ENCODE measurements around the gene DNAJC5G.
"Not testable (repeated sequence)": the region's sequence is repeated elsewhere in the genome, so short reads cannot be mapped to it uniquely, and the experiment has no call there.

DNAJC5G gene

GRCh38 chr2:27255187-27255586 lies 20.0 kb upstream of the DNAJC5G start:
- DNase-seq (ENCODE audit: low spot score) = no peak

- no peak for DNase-seq (ENCODE audit: low spot score)
Measured at GRCh38 chr2:27255660-27256059, 19.6 kb upstream of the DNAJC5G start.

- DNase-seq (ENCODE audit: low spot score) = no peak
Measured at GRCh38 chr2:27256855-27257454, 18.3 kb upstream of the DNAJC5G start.

DNA sequence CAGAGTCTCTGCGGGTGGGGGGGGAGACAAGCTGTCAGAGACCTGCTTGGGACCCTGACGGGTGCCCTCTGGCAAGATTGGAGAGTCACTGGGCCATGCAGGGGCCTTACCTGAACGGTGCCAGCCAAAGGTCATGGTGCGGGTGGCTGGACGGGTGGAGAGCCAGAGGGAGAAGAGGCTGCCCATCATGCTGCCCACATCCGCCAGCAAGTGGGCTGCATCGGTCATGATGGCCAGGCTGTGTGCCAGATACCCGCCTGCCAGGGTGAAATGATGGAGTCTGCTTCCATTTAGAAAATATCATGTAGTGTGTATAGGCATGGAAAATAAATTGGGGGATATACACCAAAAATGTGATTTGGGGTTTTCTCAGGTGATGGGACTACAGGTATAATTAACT lies 17.2 kb upstream of the DNAJC5G start:
- DNase-seq (ENCODE audit: low spot score) = no peak

DNA sequence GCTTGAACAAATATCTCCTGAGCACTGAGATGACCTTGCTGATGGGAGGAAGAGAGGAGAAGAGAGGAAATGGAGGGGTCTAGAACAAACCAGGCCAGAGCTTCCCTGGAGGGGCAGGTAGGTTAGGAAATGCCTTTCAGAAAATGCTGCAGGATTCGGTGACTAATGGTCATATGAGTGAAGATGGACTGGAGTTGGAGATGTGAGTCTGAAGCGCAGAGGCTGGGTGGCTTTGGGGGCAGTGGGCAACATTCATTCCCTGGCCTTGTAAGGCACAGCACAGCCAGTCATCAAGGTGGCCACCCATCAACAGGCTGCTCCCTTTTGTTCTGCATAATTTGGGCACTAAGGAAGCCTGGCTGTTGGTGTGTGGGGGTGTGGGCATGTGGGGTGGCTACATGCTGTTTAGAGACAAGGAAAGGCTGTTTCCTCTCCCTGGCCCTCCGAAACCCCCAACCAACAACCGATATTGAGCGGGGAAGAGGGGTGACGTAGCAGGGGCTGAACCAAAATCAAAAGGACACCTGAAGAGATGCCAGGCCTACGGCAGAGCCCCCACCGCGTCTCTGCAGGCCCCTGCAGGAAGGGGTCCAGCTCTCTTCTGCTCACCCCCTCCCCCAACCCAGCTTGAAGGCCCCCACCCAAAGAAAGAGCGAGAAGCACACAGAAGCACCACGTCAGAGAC lies 13.8 kb upstream of the DNAJC5G start:
- no peak for DNase-seq (ENCODE audit: low spot score)

GRCh38 chr2:27261926-27262298 lies 13.3 kb upstream of the DNAJC5G start:
- DNase-seq (ENCODE audit: low spot score) = no peak

- no peak for DNase-seq (ENCODE audit: low spot score)
Measured at GRCh38 chr2:27262379-27263286, 12.6 kb upstream of the DNAJC5G start, which contains the start of gene SLC30A3. TSS of gene SLC30A3 (minus strand) at chr2:27263047. CDS start at chr2:27262906, 141 bp downstream.

DNA sequence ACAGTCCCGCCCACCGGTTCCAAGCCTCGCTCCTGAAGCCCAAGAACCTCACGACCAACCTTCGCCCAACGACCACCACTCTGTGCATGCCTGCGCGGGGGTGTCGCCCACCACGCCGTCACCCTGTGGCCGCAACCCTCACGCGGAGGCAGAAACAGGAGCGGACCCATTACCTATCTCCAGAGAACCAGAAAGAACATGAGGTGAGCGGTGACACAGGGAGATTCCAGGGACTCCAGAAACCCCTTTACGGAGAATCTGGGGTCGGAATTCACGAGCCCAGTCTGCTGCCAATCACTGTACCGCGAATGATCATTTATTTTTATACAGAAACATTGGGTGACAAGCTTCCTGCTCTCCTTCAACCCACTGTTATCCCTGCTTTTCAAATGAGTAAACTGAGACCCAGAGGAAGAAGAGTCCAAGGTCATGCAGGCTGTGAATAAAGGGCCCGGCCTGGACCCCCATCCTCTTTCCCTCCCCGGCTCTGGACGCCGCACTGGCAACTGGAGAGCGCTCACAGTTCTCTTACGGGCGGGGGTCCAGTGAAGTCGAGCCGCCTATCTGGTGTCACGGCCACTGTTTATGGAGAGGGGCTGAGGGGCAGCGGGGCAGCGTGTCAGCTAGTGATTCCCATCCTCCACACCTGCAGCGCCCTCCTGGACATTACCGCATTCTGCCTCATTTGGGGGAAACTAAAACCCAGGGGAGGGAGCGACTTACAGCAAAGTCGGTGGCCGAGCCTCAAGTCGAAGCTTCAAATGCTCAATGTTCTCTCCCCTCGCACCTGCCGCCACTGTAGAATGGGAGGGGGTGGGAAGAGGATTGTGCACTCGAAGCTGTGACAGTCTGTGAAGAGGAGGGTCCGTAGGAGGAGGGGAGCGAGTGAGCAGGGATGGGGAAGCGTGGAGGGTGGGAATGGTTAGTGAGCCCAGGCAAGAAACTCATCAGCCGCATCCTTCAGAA lies 11.7 kb upstream of the DNAJC5G start:
- no peak for DNase-seq (ENCODE audit: low spot score)

DNA sequence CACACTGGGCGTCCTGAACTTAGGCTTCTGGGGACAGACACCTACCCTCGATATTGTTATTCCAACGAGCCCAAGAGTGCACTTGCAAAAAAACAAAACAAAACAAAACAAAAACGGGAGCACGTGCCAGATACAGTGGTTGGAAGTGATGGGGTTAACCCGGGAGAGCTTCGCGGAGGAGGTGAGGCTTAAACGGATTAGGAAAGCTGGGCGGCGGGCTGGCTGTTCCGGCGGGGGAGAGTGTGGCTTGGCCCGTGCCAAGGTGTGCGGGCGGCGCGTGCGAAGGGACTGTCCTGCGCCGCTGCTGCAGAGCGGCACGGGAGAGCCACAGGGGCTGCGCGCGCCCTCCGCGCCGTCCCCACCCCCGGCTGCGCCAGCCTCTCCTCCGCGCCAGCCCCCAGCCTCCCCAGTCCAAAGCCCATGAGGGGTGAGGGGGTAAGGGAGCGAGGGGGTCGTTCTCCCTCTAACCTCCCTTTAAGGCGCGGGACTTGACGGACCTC lies 10.9 kb upstream of the DNAJC5G start:
- DNase-seq (ENCODE audit: low spot score) = no peak

DNA sequence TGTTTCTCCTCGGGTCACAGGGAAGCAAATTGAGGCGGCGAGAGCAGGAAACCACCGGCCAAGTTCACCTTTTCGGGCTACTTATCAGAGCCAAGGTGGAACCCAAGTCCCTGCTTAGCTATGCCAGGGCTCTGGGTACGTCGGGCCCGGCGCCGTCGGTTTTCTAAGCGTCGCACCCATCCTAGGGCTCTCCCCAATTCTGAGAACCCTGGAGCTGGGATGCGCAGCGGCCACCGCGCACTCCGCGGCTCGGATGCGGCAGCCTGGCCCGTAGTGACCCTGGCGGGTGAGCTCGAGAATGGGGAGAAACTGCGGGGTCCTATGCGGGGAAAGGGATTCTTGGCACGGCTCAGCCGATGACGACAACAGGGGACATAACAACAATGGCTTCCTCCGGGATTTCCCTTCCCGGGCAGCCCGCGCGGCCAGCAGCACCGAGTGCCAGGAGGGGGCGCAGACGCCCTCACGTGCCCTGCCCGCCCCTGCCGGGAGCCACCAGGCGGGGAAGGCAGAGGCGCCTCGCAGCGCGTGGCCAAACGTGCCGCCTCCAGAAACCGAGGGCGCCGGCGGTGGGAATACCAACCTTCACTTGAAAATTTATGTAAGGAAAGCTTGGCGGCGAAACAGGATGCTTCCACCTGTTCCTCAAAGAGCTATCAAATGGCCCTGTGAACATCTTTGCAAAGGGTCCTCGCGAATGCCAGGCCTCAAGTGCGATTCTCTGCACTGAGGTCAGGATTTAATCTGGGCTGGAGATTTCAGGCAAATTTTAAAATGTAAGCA lies 10.3 kb upstream of the DNAJC5G start:
- DNase-seq (ENCODE audit: low spot score) = no peak

DNA sequence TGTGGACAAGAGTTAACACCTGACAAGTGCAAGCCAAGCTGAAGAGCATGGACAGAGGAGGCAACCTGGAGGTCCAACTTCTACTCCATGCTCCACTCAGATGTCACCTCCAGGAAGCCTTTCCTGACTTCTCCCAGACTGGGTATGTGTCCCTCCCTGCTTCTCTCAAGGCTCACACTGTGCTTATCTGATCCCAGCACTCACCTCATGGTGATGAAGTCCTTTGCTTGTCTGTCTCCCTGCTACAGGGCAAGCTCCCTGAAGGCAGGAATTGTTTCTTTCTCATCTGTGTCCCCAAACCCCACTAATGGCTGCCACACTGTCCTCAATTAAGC lies 9.7 kb upstream of the DNAJC5G start:
- DNase-seq (ENCODE audit: low spot score) = no peak

- not testable (repeated sequence) for DNase-seq (ENCODE audit: low spot score)
Measured at GRCh38 chr2:27268296-27268695, 6.9 kb upstream of the DNAJC5G start.

DNA sequence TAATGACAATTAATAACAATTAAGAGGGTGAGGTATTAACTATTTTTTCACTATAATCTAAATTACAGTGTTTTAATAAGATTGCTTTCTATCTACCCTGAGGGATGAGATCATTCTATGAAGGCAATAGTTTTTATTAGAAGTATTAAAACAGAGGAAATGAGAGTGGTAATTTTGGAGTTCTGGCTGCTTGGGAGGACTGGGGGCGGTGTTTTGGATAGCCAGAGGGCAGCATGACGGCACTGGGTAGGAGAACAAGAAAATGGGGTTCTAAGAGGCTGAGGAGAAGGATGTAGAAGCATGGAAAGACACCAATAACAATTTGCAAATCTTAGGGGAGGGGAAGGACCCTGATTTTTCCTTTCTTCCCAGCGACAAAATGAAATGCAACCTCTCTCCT lies 5.1 kb upstream of the DNAJC5G start:
- DNase-seq (ENCODE audit: low spot score) = no peak

DNA sequence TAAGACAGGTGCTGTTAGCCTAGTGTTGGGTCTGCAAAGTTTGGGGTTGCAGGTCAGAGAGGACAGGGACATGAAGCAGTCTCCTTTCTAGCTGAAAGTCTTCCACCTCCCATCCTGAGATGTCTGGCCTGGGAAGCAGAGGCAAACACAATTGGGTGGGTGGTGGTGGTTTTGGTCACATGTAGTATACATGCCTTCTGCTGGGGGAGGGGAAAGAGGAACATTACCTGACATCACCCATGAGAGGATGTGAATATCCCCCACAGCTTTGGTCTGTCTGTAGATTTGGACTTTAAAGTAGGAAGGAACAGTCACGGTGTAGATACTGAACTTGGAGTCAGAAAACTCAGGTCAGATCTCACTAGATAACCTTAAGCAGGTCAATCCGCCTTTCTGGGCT lies 4.6 kb upstream of the DNAJC5G start:
- DNase-seq (ENCODE audit: low spot score) = no peak

DNA sequence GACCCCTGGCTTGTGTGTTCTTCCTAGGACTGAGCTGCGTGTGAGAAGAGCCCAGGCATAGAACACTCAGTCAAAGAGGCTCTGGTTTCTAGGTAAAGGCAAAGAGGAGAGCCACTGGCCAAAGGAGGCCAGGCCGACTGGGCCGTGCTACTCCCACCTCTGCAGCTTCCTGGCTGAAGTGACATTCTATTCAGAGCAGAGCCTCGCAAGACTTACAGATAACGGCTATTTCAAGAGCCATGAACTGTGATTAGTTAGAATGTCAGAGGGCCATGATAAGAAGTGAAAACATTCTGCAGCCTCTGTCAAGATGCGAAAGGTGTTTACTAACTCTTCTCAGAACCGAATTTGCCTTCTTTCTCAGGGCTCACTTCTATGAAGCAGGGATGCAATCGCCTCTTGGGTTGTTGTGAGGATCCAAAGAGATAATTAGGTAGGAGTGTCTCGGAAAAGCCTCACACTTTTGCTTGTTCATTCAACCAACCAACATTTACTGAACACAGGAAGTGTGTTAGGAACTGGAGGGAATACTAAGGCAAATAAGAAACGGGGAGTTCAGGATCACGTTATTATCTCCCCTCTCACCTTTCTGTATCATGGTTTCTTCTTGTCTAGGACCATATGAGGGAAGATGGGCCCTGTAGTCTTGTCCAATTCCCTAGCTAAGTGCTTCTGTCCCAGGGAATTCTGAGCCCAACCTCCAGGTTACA lies 3.4 kb upstream of the DNAJC5G start:
- no peak for DNase-seq (ENCODE audit: low spot score)

GRCh38 chr2:27272537-27273522 lies 2.4 kb upstream of the DNAJC5G start:
- DNase-seq (ENCODE audit: low spot score) = not testable (repeated sequence)

- DNase-seq (ENCODE audit: low spot score) = no peak
Measured at GRCh38 chr2:27278010-27278409, 2.8 kb downstream of the DNAJC5G start.

GRCh38 chr2:27280826-27281225 lies 5.6 kb downstream of the DNAJC5G start:
- DNase-seq (ENCODE audit: low spot score) = no peak

DNA sequence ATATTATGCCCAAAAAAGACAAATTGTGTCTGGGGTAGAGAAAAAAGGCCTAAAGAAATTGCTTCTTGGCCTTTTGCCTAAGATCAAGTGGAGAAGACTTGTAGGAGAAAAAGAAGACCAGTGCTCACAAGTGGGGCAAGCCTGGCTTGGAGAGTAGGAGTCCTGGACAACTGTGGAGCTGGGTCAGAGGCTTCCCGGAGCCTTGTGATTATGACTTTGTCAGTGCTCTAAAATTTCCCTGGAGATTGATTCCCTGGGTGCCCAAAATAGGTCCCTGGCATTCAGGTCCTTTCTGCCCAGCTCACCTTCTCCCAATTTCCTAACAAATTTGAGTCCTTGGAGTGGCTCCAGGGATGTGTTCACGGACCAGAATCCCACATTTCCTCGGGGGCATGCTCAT lies 6.2 kb downstream of the DNAJC5G start:
- no peak for DNase-seq (ENCODE audit: low spot score)

Measured in putamen (tissue), 1 donor.